ENCODE results near the gene TUBB.
"Not testable (repeated sequence)": the region's sequence is repeated elsewhere in the genome, so short reads cannot be mapped to it uniquely, and the experiment has no call there.

Gene TUBB

GRCh38 chr6:30687659-30688431 is 32.3 kb upstream of the TUBB start:
- no peak for DNase-seq (ENCODE audit: low read depth)

GRCh38 chr6:30688569-30688968 is 31.6 kb upstream of the TUBB start:
- no peak for DNase-seq (ENCODE audit: low read depth)

- no peak for DNase-seq (ENCODE audit: low read depth)
Measured at GRCh38 chr6:30689022-30689865, 30.9 kb upstream of the TUBB start.

GRCh38 chr6:30689985-30690384 is 30.2 kb upstream of the TUBB start:
- no peak for DNase-seq (ENCODE audit: low read depth)

- DNase-seq (ENCODE audit: low read depth), result peak; percentile 47
Measured at GRCh38 chr6:30690403-30691207, 29.5 kb upstream of the TUBB start, which contains the start of gene NRM. TSS of gene NRM (minus strand) at chr6:30690984. CDS start at chr6:30690974, 10 bp downstream.

DNA sequence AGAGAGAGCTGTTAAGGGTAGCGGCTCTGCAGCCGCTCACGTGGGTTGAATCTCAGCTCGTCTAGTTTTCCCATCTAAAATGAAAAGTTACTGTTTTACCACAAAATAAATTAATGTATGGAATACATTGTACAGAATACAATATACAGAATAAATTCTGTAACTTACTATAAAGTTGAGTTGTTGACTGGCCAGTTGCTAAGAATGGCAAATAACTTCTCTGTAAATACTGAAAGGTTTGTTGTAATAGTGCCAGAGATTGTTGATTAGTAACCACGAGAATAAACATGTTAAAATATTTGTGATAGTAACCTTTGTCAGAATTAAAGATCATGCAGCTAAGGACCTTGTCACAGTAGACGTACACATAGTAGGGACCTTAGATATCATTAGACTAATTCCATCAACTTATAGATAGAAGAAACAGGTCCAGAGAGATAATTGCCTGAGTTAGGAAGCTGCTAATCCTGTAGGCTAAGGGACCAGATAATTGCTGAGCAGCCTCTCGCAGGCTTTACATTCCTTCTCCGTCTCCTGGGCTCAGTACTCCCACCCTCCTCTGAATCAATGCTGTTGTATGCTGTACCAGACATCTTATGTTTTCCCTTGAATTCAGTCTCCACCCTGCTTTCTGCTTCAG is 28.8 kb upstream of the TUBB start:
- no peak for DNase-seq (ENCODE audit: low read depth)

DNA sequence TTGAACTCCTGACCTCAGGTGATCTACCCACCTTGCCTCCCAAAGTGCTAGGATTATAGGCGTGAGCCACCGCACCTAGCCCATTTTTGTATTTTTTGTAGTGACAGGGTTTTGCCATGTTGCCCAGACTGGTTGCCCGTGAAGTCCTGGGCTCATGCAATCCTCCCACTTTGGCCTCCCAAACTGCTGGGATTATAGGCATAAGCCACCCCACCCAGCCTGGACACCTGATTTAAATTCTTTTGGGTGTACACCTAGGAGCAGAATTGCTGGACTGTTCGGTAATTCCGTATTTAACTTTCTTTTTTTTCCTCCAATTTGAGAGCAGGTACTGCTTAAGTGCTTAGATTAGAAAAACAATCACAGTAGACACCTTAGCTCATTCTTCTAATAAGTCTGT is 23.7 kb upstream of the TUBB start:
- DNase-seq (ENCODE audit: low read depth), result no peak

DNA sequence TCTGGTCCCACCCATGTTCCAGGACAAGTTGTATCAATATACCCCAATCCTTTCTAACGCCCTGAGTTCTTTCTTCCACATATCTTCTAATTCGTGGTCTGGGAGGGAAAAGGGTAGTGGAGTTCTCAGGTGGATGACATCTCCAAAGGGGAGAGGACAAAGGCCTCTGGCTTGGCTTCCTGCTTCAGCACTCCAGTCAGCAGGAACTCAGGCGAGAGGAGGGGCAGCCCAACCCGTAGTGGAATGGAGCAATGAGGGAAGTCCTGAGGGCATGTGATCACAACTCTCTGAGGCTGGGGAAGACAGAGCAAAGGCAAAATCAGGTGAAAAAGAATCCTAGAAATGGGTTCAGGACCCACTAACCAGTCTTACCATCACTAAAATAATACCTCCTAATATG is 19.8 kb upstream of the TUBB start:
- no peak for DNase-seq (ENCODE audit: low read depth)

DNA sequence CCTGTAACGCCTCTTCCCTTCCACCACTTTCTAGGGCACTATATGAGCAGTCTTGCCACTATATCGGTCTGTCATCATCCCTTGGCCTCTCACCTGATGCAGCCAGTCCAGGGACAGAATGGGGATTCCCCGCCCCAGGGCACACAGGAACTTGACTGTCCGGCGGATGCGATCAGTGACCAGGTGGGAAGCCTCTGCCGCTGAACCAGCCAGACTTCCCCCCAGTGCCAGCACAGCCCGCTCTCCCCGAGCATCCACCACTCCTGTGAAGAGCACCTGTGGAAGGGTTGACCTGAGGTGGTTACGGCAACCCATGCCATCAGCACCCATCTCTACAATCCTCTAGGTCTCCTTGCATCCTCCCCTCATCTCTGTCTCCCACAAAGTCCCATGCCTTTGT is 17.1 kb upstream of the TUBB start:
- DNase-seq (ENCODE audit: low read depth), result no peak

DNA sequence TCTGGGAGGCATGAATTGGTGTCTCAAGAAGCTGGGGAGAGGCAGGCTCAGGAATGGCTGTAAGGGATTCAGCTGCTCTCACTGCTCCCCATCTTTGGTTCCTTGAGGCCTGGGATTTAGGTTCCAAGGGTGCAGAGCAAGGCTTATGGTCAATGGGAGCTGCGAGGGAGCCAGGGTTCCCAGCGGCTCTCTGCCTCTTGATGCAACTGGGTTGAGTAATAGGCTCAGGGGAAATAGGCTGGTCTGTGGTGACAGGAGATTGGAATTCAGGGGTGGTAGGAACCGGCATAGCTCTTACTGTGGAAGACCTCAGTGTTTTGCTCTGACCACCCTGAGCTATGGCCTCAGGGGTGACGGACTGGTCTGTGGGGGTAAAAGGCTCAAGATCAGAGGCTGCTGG is 16.3 kb upstream of the TUBB start:
- DNase-seq (ENCODE audit: low read depth), result no peak

DNA sequence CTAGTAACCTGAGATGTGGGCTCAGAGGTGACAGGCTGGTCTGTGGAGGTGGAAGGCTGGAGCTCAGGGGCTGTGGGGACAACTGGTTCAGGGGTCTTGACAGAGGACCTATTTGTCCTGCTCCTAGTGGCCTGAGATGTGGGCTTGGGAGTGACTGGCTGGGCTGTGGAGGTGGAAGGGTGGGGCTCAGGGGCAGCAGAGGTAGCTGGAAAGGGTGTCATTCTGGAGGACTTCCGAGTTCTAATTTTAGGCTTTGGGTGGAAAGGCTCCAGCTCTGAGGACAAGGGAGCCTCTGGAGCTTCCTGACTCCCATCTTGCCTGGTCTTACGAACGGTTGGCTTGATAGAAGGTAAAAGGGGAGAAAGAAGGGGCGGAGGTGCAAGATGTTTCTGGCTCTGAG is 14.5 kb upstream of the TUBB start:
- no peak for DNase-seq (ENCODE audit: low read depth)

- DNase-seq (ENCODE audit: low read depth), result no peak
Measured at GRCh38 chr6:30707281-30707850, 12.8 kb upstream of the TUBB start.

- DNase-seq (ENCODE audit: low read depth), result no peak
Measured at GRCh38 chr6:30709101-30709868, 10.9 kb upstream of the TUBB start.

GRCh38 chr6:30711758-30712380 is 8.3 kb upstream of the TUBB start:
- no peak for DNase-seq (ENCODE audit: low read depth)

DNA sequence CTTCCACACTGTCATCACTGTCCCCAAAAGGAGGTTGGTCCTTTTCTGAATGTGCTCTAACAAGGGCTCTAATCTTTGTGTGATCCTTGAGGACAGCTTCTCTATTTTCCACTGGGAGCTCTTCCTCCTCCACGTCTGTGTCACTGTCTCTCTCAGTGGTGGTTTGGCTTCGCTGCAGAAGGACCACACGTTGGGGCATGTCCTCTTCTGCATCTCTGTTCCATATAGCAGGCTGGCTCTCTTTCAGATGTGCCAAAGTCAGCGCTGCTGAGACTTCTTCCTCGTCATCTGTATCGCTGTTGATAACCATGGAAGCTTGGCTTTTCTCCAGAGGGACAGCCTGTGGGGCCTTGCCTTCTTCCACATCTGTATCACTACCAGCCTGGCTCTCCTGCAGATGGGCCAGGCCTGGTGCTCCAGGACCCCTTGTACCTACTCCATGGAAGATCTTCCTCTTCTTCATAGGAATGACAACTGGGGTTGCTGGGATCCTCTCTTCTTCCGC is 7.7 kb upstream of the TUBB start:
- DNase-seq (ENCODE audit: low read depth), result no peak

DNA sequence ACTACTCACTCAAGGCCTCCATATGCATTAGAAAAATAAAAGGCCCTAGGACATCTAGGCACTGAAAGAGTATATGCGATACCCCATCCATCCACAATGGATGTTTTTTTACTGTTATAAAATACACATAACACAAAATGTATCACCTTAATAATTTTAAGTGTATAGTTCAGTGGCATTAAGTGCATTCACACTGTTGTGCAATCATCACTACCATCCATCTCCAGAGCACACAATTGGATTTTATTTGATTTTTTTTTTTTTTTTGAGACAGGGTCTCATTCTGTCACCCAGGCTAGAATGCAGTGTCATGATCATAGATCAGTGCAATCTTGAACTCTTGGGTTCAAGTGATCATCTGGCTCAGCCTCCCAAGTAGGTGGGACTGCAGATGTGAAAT is 5.9 kb upstream of the TUBB start:
- no peak for DNase-seq (ENCODE audit: low read depth)

DNA sequence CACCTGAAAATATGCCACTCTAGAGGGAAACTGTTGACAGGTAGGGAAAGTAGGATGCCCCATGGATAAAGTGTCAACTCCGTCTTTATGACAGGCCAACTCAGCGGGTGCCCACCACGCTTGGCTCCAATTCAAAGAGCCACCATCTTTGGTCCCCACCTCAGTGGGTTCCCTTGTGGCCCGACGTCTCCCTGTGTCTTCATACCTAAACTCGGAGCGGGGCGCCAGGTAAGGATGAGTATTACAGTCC is 3.3 kb upstream of the TUBB start:
- DNase-seq (ENCODE audit: low read depth), result no peak

DNA sequence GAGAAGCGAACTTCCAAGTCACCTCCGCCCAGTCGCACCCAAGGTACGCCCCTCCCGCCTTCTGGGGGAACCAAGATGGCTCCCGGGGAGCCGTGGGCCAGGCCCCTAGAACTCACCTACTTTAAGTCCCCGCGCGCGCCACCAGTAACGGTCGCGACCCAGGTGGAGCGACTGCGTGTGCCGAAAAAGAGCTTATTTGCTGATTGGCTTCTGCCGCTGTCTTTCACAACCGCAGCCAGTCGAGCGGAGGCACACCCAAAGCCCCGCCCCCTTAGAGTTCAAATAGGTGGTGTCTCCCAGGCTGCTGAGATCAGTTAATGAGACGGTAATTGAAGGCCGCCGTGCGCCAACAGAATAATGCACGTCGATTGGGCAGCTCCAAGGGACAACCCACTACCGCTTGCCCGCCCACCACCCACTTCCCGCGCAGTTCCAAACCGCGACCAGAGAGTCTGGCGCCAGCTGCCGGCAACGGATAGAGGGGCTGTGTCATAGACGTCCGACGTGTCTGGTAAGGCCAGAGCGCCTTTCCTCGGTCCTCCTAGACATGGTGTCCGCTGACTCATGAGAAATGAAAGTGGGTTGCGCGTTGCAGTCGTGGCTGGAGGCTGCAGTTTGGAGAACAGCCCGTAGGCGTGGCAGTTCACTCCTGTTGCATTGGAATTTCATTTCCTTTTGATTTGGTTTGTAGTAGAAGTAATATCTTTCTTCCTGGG is 2.9 kb upstream of the TUBB start, which contains the start of gene MDC1:
Gene MDC1, minus strand, starts transcription at position 153 of the 716 bp plus-strand sequence. CDS start 2,106 bp downstream, outside the sequence.
- DNase-seq (ENCODE audit: low read depth), result peak; percentile 93

DNA sequence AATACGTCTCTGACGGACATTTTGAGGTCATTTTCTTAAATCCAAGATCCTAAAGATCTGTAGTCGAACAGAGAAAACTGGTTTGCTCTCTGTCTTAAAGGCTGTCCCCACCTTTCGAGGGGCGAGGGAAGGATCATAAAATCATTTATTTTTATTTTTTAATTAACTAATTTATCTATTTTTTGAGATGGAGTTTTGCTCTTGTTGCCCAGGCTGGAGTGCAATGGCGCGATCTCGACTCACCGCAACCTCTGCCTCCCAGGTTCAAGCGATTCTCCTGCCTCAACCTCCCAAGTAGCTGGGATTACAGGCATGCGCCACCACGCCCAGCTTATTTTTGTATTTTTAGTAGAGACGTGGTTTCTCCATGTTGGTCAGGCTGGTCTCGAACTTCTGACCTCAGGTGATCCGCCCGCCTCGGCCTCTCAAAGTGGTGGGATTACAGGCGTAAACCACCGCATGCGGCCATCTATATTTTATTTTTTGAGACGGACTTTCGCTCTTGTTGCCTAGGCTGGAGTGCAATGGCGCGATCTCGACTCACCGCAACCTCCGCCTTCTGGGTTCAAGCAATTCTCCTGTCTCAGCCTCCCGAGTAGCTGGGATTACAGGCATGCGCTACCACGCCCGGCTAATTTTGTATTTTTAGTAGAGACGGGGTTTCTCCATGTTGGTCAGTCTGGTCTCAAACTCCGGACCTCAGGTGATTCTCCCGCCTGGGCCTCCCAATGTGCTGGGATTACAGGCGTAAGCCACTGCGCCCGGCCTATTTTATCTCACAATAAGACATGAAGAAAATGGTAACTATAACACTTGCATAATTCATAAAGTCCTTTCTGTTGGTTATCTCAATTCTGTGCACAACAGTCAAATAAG is 2.1 kb upstream of the TUBB start:
- not testable (repeated sequence) for DNase-seq (ENCODE audit: low read depth)
